Measurements from ENCODE around the gene PPFIA3.

GRCh38 chr19:49125025-49125731 is 5.8 kb downstream of the PPFIA3 start:
- no peak for TF ChIP-seq CTCF (IDR thresholded peaks at IDR 0.05)
- no peak for TF ChIP-seq RAD21 (IDR thresholded peaks at IDR 0.05; ENCODE audit: low read length)
- TF ChIP-seq JUND (IDR thresholded peaks at IDR 0.05): no peak
